GM18858 (cell line): ENCODE data around the gene ANO7.
"Not testable (repeated sequence)": the region's sequence is repeated elsewhere in the genome, so short reads cannot be mapped to it uniquely, and the experiment has no call there.

Experiments
- ATAC-seq: cut with Tn5 transposase; IDR thresholded peaks from one replicate; pipeline ENCODE4 v1.9.1; 2021; ENCODE audit not compliant: unreplicated experiment

ANO7 gene

DNA sequence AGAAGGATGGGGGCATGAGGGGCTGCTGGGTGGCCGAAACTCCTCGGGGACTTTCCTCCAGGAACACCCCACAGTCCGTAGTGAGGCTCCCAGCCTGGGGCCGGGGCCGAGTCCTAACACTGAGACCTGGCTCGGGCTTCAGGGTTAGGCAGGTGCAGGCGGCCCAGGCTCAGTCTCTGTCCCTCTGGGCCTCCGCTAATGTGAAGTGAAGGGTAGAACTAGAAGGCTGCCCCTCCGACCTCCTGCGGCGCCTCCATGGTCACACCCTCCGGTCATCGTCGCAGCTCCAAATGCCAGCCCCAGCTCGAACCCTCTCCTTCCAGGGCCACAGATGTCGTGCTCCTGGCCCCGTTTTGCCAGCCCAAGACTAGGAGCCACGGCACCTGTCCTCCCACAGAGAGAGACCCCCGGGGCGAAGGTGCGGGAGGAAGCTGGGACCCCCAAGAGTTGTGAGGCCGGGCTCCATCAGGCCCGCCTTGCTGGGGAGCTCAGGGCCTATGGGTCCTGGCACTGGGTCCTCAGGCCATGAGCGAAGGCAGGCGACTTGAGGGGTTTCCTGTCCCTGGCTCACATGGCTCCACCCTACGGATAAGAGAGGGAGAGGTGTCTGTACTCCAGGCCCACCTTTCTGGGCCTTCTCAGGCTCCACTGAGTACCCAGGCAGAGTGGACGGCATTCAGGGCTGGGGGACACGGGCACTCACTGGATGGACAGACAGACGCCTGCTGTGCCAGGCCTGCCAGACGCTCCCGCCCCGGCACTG is 797 bp downstream of the ANO7 start:
- no peak for ATAC-seq

DNA sequence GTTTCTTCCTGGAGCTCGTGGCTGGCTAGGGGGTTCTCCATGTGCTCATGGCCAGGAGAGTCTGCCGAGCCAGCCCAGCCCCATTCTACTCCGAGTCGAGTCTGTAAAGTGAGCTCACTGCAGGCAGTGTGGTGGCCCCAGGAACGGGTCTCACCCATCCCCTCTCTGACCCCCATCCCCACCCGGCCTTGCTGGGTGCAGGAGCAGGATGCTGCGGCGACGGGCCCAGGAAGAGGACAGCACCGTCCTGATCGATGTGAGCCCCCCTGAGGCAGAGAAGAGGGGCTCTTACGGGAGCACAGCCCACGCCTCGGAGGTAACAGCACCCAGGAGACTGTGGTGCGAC is 1.4 kb downstream of the ANO7 start:
- no peak for ATAC-seq

GRCh38 chr2:241190291-241190981 is 2.0 kb downstream of the ANO7 start:
- no peak for ATAC-seq

GRCh38 chr2:241191081-241191480 is 2.6 kb downstream of the ANO7 start:
- no peak for ATAC-seq

DNA sequence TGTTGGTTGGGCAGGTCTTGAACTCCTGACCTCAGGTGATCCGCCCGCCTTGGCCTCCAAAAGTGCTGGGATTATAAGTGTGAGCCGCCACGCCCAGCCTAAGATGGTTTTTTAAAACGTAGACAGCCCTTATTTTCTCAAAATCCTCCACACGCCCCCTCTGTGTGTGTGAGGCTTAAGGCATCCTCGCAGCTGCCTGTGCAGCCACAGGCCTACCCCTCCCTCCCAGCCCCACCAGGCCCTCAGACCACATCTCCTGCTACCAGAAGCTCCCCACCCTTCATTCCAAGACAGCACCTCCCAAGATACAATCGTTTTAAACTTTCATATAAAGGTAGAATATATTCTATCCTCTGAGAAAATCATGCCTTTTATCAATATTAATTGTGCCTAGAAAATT is 4.8 kb downstream of the ANO7 start:
- no peak for ATAC-seq

DNA sequence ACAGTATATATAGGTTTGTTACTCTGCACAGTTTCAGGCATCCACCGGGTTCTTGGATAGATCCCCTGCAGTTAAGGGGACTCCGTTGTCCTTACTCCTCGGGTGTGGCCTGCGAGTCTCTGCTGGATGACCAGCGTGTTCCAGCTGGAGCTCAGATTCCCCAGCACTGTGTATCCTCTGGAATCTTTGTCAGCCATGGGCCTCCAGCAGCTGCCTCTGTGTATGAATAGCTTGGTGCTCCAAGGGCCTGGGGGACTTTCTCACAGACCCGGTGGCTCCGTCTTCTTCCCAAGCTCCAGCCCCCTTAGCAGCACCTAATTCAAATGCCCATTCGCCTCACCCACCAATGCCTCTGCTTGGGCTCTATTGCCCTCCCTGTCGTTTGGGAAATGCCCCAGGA is 6.3 kb downstream of the ANO7 start:
- no peak for ATAC-seq

DNA sequence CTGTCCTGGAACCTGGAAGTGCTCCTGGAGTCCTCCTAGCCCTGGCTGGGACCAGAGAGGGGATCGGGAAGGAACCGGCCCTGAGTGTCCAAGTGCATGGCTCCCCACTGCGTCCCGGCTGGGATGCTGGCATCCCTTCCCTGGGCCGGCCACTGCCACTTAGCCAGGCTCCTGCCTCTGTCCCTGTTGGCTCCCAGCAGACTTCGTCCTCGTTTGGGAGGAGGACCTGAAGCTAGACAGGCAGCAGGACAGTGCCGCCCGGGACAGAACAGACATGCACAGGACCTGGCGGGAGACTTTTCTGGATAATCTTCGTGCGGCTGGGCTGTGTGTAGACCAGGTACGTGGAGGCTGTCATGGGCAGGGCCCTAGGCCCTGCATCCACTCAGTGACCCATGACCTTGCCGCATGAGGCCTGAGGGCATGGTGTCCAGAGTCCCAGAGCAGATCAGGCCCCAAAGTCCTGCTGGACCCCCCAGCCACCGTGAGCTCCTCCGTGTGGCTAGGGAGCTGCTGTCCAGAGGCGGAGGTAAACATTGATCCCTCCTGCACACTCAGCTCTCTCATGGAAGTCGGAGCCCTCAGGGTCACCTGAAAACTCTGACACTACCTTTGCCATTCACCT is 7.1 kb downstream of the ANO7 start:
- ATAC-seq: no peak

- not testable (repeated sequence) for ATAC-seq
Observed at GRCh38 chr2:241197246-241197645, 8.8 kb downstream of the ANO7 start.

GRCh38 chr2:241197947-241198346 is 9.5 kb downstream of the ANO7 start:
- no peak for ATAC-seq

- no peak for ATAC-seq
Observed at GRCh38 chr2:241198381-241199279, 10.2 kb downstream of the ANO7 start.

DNA sequence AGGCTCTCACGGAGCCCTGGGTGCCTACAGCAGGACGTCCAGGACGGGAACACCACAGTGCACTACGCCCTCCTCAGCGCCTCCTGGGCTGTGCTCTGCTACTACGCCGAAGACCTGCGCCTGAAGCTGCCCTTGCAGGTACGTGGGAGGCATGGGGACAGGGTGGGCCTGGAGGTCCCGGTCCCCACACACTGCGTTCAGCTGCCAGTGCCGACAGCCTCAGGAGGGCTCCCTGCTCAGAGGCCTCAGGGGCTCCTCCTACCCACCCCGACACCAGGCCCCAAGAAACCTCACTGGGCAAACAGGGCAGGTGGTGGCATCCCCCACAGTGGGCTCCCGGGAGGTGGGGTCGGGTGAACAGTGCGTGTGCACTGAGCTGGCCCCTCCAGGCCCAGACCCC is 10.8 kb downstream of the ANO7 start:
- ATAC-seq: no peak

- ATAC-seq: no peak
Observed at GRCh38 chr2:241199897-241200821, 11.7 kb downstream of the ANO7 start.

GRCh38 chr2:241200822-241201395 is 12.4 kb downstream of the ANO7 start:
- no peak for ATAC-seq

GRCh38 chr2:241201445-241202267 is 13.2 kb downstream of the ANO7 start:
- no peak for ATAC-seq

GRCh38 chr2:241202268-241202585 is 13.8 kb downstream of the ANO7 start:
- no peak for ATAC-seq

DNA sequence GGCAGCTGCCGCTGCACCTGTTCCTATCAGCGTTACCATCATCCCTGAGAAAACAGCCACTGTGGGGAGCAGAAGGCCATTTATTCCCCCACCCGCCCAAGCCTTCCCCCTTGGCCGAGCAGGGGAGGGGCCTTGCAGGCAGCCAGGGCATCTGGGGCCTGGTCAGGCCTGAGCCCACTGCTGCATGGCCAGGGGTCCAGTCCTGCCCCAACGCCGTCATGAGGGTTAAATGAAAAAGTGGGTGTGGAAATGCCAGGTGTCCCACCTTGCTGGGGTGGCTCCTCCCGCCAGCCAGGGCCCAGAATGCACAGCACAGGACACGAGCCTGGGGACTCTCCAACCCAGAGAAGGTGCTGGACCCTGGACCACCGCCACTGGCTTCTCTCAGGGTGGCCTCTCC is 14.2 kb downstream of the ANO7 start:
- no peak for ATAC-seq

GRCh38 chr2:241203218-241204009 is 14.9 kb downstream of the ANO7 start:
- no peak for ATAC-seq

- ATAC-seq: no peak
Observed at GRCh38 chr2:241204010-241204384, 15.5 kb downstream of the ANO7 start.
